Stomach (tissue), 19 donors: ENCODE measurements around the gene KLF9. TPM values are rescaled to one million over a fixed set of nuclear protein-coding genes. Genes with fewer than 3 reads are reported as not detected.

Source experiments
- DNase-seq, 2 donors: peaks; one replicate each; pipeline versions ENCODE4 v3.0.0 to v3.0.0-alpha.2; 2013 to 2019
- H3K27ac ChIP-seq, 5 donors: fragments of 200-600 bp in 4 of 5; sonication (generic) in 4 of 5; one replicate each; pipeline ENCODE4 v1.5.1; 2013 to 2019; ENCODE audit warnings: mild to moderate bottlenecking in 1 of 5, moderate library complexity in 1 of 5
- H3K27me3 ChIP-seq, 3 donors: fragments of 200-600 bp; sonication (generic); one replicate each; pipeline ENCODE4 v1.5.1; 2017 to 2019; ENCODE audit warnings: mixed run types in 1 of 3
- H3K36me3 ChIP-seq, 4 donors: fragments of 200-600 bp; sonication (generic); 1 replicate in 3 of 4; 2 replicates in 1 of 4; pipeline ENCODE4 v1.5.1; 2016 to 2019
- H3K4me1 ChIP-seq, 4 donors: fragments of 200-600 bp; sonication (generic); one replicate each; pipeline ENCODE4 v1.5.1; 2016 to 2019
- H3K4me3 ChIP-seq, 4 donors: fragments of 200-600 bp; sonication (generic) in 3 of 4; one replicate each; pipeline ENCODE4 v1.5.1; 2016 to 2019; ENCODE audit warnings: mild to moderate bottlenecking in 1 of 4
- H3K9me3 ChIP-seq, 4 donors: fragments of 200-600 bp; sonication (generic); one replicate each; pipeline ENCODE4 v1.5.1; 2016 to 2019
- EP300 ChIP-seq: sonication (generic); formaldehyde crosslinking; IDR thresholded peaks from one replicate; pipeline ENCODE4 v1.6.1; 2017; ENCODE audit warnings: antibody characterized with exemption
- POLR2A ChIP-seq, 4 donors: fragments of 450-650 bp; IDR thresholded peaks; one replicate each; pipeline ENCODE4 v1.6.1; 2016; ENCODE audit warnings: antibody characterized with exemption in 4 of 4, control low read depth in 2 of 4, mild to moderate bottlenecking in 1 of 4, moderate library complexity in 1 of 4
- POLR2AphosphoS5 ChIP-seq, 3 donors: sonication (generic); formaldehyde crosslinking; IDR thresholded peaks; one replicate each; pipeline ENCODE4 v1.6.1; 2016; ENCODE audit warnings: antibody characterized with exemption in 3 of 3
- WGBS, 5 donors: extraction: QIAGEN DNeasy Blood & Tissue Kit in 3 of 5; methylation state at CpG; one replicate each; pipeline versions ENCODE4 v1.1.5 to v1.1.7; 2013 to 2018; 5-methylcytosine and 5-hydroxymethylcytosine counted together
- intact Hi-C: fragments of 100-400 bp; cut with DNase I; formaldehyde crosslinking; loops from one replicate; pipeline ENCODE4 v1.15.1; 2023; ENCODE audit warnings: low total_unique reads
- long read RNA-seq, 10 donors: transcript quantifications; one replicate each; lab custom pipeline, GENCODE V29; 2026
- polyA plus RNA-seq, 3 donors: library from polyadenylated mRNA; stranded (reverse); fragments of 200-250 nt; gene quantifications; one replicate each; pipeline ENCODE4 v1.2.3, GENCODE V29; 2013
- total RNA-seq, 5 donors: library from RNA; depleted of rRNA; stranded (reverse); fragments of >200 nt; gene quantifications; one replicate each; pipeline versions ENCODE4 v1.1.0 to v1.2.3, GENCODE V29; 2014 to 2016
- TF ChIP-seq, protein P1 (sequence below), 7 experiments: fragments of 450-650 bp in 4 of 7; fragments of 200-600 bp in 3 of 7; sonication (generic) in 3 of 7; IDR thresholded peaks; one replicate each; pipeline ENCODE4 v1.5.1; 2016 to 2019; ENCODE audit warnings: antibody characterized with exemption in 7 of 7, control low read depth in 2 of 7, mild to moderate bottlenecking in 1 of 7
- donor health status: healthy with polysubstance abuse.
- donor health status: Bipolar disorder and iron deficiency.
- donor health status: healthy.

Gene KLF9
- total RNA-seq = 100 to 1,000 TPM in 2 of 5 donors, 10 to 100 TPM in 3; 37.3 to 174 (median 95.3) TPM
- 10 to 100 TPM; 27.9 to 35.9 (median 28.4) TPM for polyA plus RNA-seq
- long read RNA-seq, donor 1 = 0 reads
- long read RNA-seq, donor 2, full-length matches to known transcripts = 2 of 2 reads
- long read RNA-seq, donor 2, partial matches to known transcripts = 0 of 2 reads
- long read RNA-seq, donor 2, other reads (novel, unspliced or antisense) = 0 of 2 reads
- long read RNA-seq, donor 3, full-length matches to known transcripts = 1 of 1 reads
- long read RNA-seq, donor 3, partial matches to known transcripts = 0 of 1 reads
- long read RNA-seq, donor 3, other reads (novel, unspliced or antisense) = 0 of 1 reads
- long read RNA-seq, donor 4 = 0 reads
- long read RNA-seq, donor 5, full-length matches to known transcripts = 1 of 1 reads
- long read RNA-seq, donor 5, partial matches to known transcripts = 0 of 1 reads
- long read RNA-seq, donor 5, other reads (novel, unspliced or antisense) = 0 of 1 reads
- long read RNA-seq, donor 6 = 0 reads
- long read RNA-seq, donor 7, full-length matches to known transcripts = 3 of 3 reads
- long read RNA-seq, donor 7, partial matches to known transcripts = 0 of 3 reads
- long read RNA-seq, donor 7, other reads (novel, unspliced or antisense) = 0 of 3 reads
- long read RNA-seq, donor 8 = 0 reads
- long read RNA-seq, donor 9, full-length matches to known transcripts = 1 of 1 reads
- long read RNA-seq, donor 9, partial matches to known transcripts = 0 of 1 reads
- long read RNA-seq, donor 9, other reads (novel, unspliced or antisense) = 0 of 1 reads
- long read RNA-seq, donor 10 = 0 reads

DNA sequence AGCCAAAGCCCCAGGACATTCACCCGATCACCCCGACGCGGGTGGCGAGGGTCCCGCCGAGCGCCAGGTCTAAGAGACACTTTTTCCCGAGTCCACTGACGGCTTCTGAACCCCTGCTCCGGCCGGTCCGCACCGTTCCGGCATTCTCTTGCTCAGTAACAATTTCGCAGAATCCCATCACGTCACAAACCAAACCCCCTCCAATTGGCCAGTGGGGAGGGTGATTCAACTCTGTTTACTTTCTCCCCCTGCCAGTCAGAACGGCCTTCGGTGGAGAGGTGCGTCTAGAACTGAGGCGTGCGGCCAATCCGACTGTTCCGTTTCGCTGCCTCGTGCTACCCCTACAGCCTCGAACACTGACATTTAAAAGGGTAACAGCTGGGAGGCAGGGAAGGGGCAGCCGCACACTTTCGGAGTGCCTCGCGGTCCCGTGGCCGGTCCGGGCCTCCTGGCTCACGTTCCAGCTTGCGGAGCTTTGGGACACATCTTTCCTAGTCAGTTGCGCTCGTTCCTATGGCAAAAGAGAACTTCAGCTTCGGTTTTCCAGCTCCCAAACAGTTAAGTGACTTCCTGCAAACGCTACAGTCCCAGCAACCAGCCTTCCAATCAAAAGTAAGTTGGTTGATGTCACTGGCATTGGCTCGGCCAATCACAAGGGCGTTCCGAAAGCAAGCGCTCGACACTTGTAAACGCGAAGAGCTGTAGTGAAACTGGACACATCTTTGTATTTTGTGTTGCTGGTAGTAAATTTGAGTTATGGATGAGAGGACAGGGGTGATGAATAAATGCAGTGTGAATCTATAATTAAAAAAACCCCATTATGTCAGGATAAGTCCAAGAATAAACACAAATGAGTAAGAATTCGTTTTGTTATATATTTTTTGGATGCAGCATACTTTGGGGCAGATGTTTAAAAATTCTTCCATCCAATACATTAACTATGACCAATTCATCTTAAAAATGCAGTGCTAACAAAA is at the start of gene KLF9:
Gene KLF9, minus strand, starts transcription at position 859 of the 977 bp plus-strand sequence. CDS start 1,294 bp downstream, outside the sequence.
- intact Hi-C loops = no loop called here
- DNase-seq = peak; percentile 94 to 96
- Histone ChIP-seq H3K27ac (peak within 1 kb of the TSS; percentile 99 to 100 (median 100)), H3K4me3 (peak within 1 kb of the TSS; percentile 64 to 98 (median 78)), H3K36me3 (no peaks in the 10 kb centered on the region), H3K9me3 (no peaks in the 10 kb centered on the region), H3K27me3 (no peaks in the 10 kb centered on the region), H3K4me1 (peaks cover 33 to 56% (median 49%) of the 10 kb centered on the region in 4 donors)
- TF ChIP-seq POLR2AphosphoS5 (IDR thresholded peaks at IDR 0.05) = peak; percentile 99
- TF ChIP-seq, protein P1, sequence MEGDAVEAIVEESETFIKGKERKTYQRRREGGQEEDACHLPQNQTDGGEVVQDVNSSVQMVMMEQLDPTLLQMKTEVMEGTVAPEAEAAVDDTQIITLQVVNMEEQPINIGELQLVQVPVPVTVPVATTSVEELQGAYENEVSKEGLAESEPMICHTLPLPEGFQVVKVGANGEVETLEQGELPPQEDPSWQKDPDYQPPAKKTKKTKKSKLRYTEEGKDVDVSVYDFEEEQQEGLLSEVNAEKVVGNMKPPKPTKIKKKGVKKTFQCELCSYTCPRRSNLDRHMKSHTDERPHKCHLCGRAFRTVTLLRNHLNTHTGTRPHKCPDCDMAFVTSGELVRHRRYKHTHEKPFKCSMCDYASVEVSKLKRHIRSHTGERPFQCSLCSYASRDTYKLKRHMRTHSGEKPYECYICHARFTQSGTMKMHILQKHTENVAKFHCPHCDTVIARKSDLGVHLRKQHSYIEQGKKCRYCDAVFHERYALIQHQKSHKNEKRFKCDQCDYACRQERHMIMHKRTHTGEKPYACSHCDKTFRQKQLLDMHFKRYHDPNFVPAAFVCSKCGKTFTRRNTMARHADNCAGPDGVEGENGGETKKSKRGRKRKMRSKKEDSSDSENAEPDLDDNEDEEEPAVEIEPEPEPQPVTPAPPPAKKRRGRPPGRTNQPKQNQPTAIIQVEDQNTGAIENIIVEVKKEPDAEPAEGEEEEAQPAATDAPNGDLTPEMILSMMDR (IDR thresholded peaks at IDR 0.05) = no peak
- peak in 2 of 4 donors; percentile 98 for TF ChIP-seq POLR2A (IDR thresholded peaks at IDR 0.05)
- TF ChIP-seq EP300 = peak; percentile 91
- 0 to 1% (median 0%) methylated on average over 40 to 48 of the region's 48 CpGs for WGBS, 5 donors

- no peak for DNase-seq
- Histone ChIP-seq H3K36me3 (no peaks in the 10 kb centered on the region), H3K4me3 (no peak overlapping the region), H3K9me3 (no peaks in the 10 kb centered on the region), H3K27ac (no peak overlapping the region), H3K4me1 (peaks cover 0 to 12% (median 5%) of the 10 kb centered on the region in 4 donors), H3K27me3 (no peaks in the 10 kb centered on the region)
- intact Hi-C loops = no loop called here
- TF ChIP-seq POLR2A (IDR thresholded peaks at IDR 0.05) = no peak
- no peak for TF ChIP-seq POLR2AphosphoS5 (IDR thresholded peaks at IDR 0.05)
- TF ChIP-seq, protein P1 (IDR thresholded peaks at IDR 0.05) = no peak
- TF ChIP-seq EP300 = no peak
- WGBS, 5 donors = 76 to 87% (median 82%) methylated on average over 2 of the region's 2 CpGs
Observed at GRCh38 chr9:70463877-70464276, 49.4 kb upstream of the KLF9 start.

GRCh38 chr9:70462300-70462699 is 47.8 kb upstream of the KLF9 start:
- Histone ChIP-seq H3K9me3 (no peaks in the 10 kb centered on the region), H3K4me1 (peaks cover 0 to 6% (median 0%) of the 10 kb centered on the region in 4 donors), H3K27ac (no peak overlapping the region), H3K4me3 (no peak overlapping the region), H3K36me3 (no peaks in the 10 kb centered on the region), H3K27me3 (no peaks in the 10 kb centered on the region)
- TF ChIP-seq POLR2AphosphoS5 (IDR thresholded peaks at IDR 0.05) (no peak), EP300 (no peak), POLR2A (IDR thresholded peaks at IDR 0.05) (no peak)
- TF ChIP-seq, protein P1 (IDR thresholded peaks at IDR 0.05) = no peak
- DNase-seq = no peak
- intact Hi-C loops = no loop called here
